SK-N-SH (cell line): ENCODE measurements around the gene JPH3. TPM values are rescaled to one million over a fixed set of nuclear protein-coding genes. Genes with fewer than 3 reads are reported as not detected.

ENCODE experiments used
- CTCF ChIA-PET: fragments of 300-600, 350-600 bp; formaldehyde crosslinking; extraction: SDS; loops from one replicate; lab custom pipeline; 2021; lab: Yijun Ruan, JAX
- POLR2A ChIA-PET: fragments of 350-600 bp; sonication (Branson Sonifier 250); formaldehyde crosslinking; extraction: SDS; loops from one replicate; lab custom pipeline; 2020; ENCODE audit warnings: antibody characterized with exemption, inconsistent platforms; lab: Yijun Ruan, JAX
- DNase-seq: peaks from one replicate; pipeline ENCODE4 v3.0.0; 2012
- H2AFZ ChIP-seq: fragments of 200-600 bp; sonication (generic); 2 replicates; pipeline ENCODE4 v1.8.1; 2016; ENCODE audit warnings: antibody characterized with exemption, mild to moderate bottlenecking, low read depth
- H3F3A ChIP-seq: fragments of 200-600 bp; sonication (generic); replicated peaks from 2 replicates; pipeline ENCODE3; 2016; ENCODE audit warnings: antibody characterized with exemption, mild to moderate bottlenecking; ENCODE audit not compliant: insufficient read depth
- H3K27ac ChIP-seq, 2 experiments: fragments of 200-500 bp in 1 of 2; fragments of 200-600 bp in 1 of 2; sonication (Bioruptor generic) in 1 of 2; sonication (generic), shearing (Covaris generic) in 1 of 2; 2 replicates each; pipeline versions ENCODE4 v1.5.1 to v1.6.1; 2014 to 2016; ENCODE audit warnings: low read depth in 2 of 2, inconsistent platforms in 1 of 2, low read length in 1 of 2, mild to moderate bottlenecking in 1 of 2, mixed read lengths in 1 of 2
- H3K27me3 ChIP-seq: fragments of 200-600 bp; sonication (generic), shearing (Covaris generic); 2 replicates; pipeline ENCODE4 v1.6.1; 2016; ENCODE audit warnings: mixed run types; ENCODE audit not compliant: insufficient read depth
- H3K36me3 ChIP-seq, 2 experiments: fragments of 200-500 bp in 1 of 2; fragments of 200-600 bp in 1 of 2; sonication (Bioruptor generic) in 1 of 2; sonication (generic) in 1 of 2; replicated peaks in 1 of 2; 2 replicates each; pipeline versions ENCODE3 to v1.5.1; 2014 to 2016; ENCODE audit warnings: low read length in 1 of 2, mild to moderate bottlenecking in 1 of 2; ENCODE audit not compliant: insufficient read depth in 2 of 2, control insufficient read depth in 1 of 2
- H3K4me1 ChIP-seq, 2 experiments: fragments of 200-500 bp in 1 of 2; fragments of 200-600 bp in 1 of 2; sonication (Bioruptor generic) in 1 of 2; sonication (generic), shearing (Covaris generic) in 1 of 2; 2 replicates each; pipeline versions ENCODE4 v1.5.1 to v1.6.1; 2014 to 2016; ENCODE audit warnings: low read depth in 1 of 2, low read length in 1 of 2, mixed run types in 1 of 2; ENCODE audit not compliant: insufficient read depth in 2 of 2, control insufficient read depth in 1 of 2
- H3K4me2 ChIP-seq: fragments of 200-600 bp; sonication (generic), shearing (Covaris generic); 2 replicates; pipeline ENCODE4 v1.6.1; 2017; ENCODE audit warnings: mixed run types
- H3K4me3 ChIP-seq, 2 experiments: fragments of 200-500 bp in 1 of 2; fragments of 200-600 bp in 1 of 2; sonication (Bioruptor generic) in 1 of 2; sonication (generic), shearing (Covaris generic) in 1 of 2; 2 replicates each; pipeline versions ENCODE4 v1.5.1 to v1.8.1; 2014 to 2016; ENCODE audit warnings: low read depth in 2 of 2, inconsistent platforms in 1 of 2, low read length in 1 of 2, mild to moderate bottlenecking in 1 of 2, mixed read lengths in 1 of 2, moderate library complexity in 1 of 2
- H3K79me2 ChIP-seq: fragments of 200-600 bp; sonication (generic); 2 replicates; pipeline ENCODE4 v1.8.1; 2017; ENCODE audit warnings: mild to moderate bottlenecking; ENCODE audit not compliant: insufficient read depth
- H3K9ac ChIP-seq: fragments of 200-600 bp; sonication (generic); 2 replicates; pipeline ENCODE4 v1.6.1; 2017; ENCODE audit warnings: mixed run types
- H3K9me2 ChIP-seq: fragments of 200-600 bp; sonication (generic); 2 replicates; pipeline ENCODE4 v1.6.1; 2017; ENCODE audit warnings: mixed run types
- H3K9me3 ChIP-seq: fragments of 200-600 bp; sonication (generic); 2 replicates; pipeline ENCODE4 v1.6.1; 2017; ENCODE audit warnings: mixed run types, mild to moderate bottlenecking, moderate library complexity
- H4K20me1 ChIP-seq: fragments of 200-600 bp; sonication (generic); 2 replicates; pipeline ENCODE4 v1.6.1; 2017; ENCODE audit warnings: mild to moderate bottlenecking, mixed run types; ENCODE audit not compliant: insufficient read depth
- EP300 ChIP-seq, 2 experiments: IDR thresholded peaks; 2 replicates each; pipeline versions ENCODE4 v1.4.0 to v1.6.1; 2012; ENCODE audit warnings: borderline replicate concordance in 1 of 2, low read depth in 1 of 2, low read length in 1 of 2
- FOSL2 ChIP-seq: IDR thresholded peaks from 2 replicates; pipeline ENCODE4 v1.4.0; 2012; ENCODE audit warnings: low read depth, mild to moderate bottlenecking, moderate library complexity, borderline replicate concordance
- JUND ChIP-seq: IDR thresholded peaks from 2 replicates; pipeline ENCODE4 v1.4.0; 2012
- NFIC ChIP-seq: IDR thresholded peaks from 2 replicates; pipeline ENCODE4 v1.4.0; 2012; ENCODE audit warnings: borderline replicate concordance
- RCOR1 ChIP-seq: fragments of 150-350 bp; IDR thresholded peaks from 2 replicates; pipeline ENCODE4 v1.6.1; 2017; ENCODE audit warnings: antibody characterized with exemption, low read length
- RXRA ChIP-seq: IDR thresholded peaks from 2 replicates; pipeline ENCODE4 v1.4.0; 2012; ENCODE audit warnings: low read depth, mild to moderate bottlenecking, borderline replicate concordance
- SIN3A ChIP-seq: IDR thresholded peaks from 2 replicates; pipeline ENCODE4 v1.6.1; 2012; ENCODE audit warnings: low read depth, mild to moderate bottlenecking, low read length, moderate library complexity, borderline replicate concordance
- TCF12 ChIP-seq: IDR thresholded peaks from 2 replicates; pipeline ENCODE4 v1.4.0; 2012
- TEAD4 ChIP-seq: IDR thresholded peaks from 2 replicates; pipeline ENCODE4 v1.4.0; 2012; ENCODE audit warnings: mild to moderate bottlenecking, borderline replicate concordance; ENCODE audit not compliant: insufficient read depth
- YY1 ChIP-seq: IDR thresholded peaks from 2 replicates; pipeline ENCODE4 v1.4.0; 2012; ENCODE audit warnings: low read depth, mild to moderate bottlenecking
- WGBS: methylation state at CpG from one replicate; pipeline ENCODE4 v1.1.6; 2017; ENCODE audit warnings: low lambda C conversion rate; 5-methylcytosine and 5-hydroxymethylcytosine counted together
- polyA plus RNA-seq, 3 experiments: library from polyadenylated mRNA; depleted of rRNA; stranded (reverse); fragments of >200 nt; gene quantifications; 2 replicates each; pipeline ENCODE4 v1.2.3, GENCODE V29; 2012
- TF ChIP-seq, protein P1 (sequence below): IDR thresholded peaks from 2 replicates; pipeline ENCODE4 v1.4.0; 2012; ENCODE audit warnings: low read depth, borderline replicate concordance
- TF ChIP-seq, protein P2 (sequence below): fragments of 150-350 bp; IDR thresholded peaks from 2 replicates; pipeline ENCODE4 v1.6.1; 2016; ENCODE audit warnings: mild to moderate bottlenecking, low read depth, low read length
- TF ChIP-seq, protein P3 (sequence below): IDR thresholded peaks from 2 replicates; pipeline ENCODE4 v1.4.0; 2012; ENCODE audit warnings: low read depth
- TF ChIP-seq, protein P4 (sequence below): fragments of 200-600 bp; sonication (generic); IDR thresholded peaks from 2 replicates; pipeline ENCODE4 v1.6.1; 2017; ENCODE audit warnings: antibody characterized with exemption, mild to moderate bottlenecking, moderate library complexity

JPH3 gene
- polyA plus RNA-seq, 1 of the 3 experiments (the other 2 are of a cell fraction) = 0.25 TPM

DNA sequence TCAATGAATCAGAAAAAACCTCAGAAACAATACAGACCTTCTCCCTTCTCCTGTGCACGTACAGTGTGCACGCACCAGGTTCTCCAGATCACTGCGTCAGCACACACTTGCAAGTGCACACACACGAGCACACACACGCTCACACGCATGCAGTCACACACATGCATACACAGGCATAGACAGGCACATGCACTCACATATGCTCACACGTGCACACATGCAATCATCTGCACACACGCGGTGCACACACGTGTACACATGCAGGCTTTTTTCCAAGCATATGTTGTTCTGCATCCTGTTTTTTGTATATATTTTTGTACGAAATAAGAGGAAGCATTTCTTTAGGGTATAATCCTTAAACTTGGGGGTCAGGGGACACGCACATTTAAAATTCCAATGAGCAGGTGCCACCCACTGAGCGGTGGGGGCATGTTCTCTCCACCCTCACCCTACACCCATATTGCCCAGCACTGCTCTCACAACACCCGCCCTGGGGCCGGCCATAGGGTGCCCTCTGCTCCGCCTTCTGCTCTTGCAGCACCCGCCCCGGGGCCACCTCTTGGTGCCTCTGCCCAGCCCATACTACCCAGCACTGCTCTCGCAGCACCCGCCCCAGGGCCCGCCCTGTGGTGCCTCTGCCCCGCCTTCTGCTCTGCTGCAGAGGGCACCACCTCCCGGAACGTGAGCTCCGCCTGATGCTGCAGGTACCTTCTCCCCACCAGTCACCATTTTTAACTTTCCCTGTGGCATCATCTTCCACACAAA lies 142.6 kb downstream of the JPH3 start:
- Histone ChIP-seq H3K27me3 (no peaks in the 10 kb centered on the region), H3K9ac (no peak overlapping the region), H3F3A (no peaks in the 10 kb centered on the region), H3K36me3 (peaks cover 13 to 56% of the 10 kb centered on the region in 2 experiments), H4K20me1 (no peaks in the 10 kb centered on the region), H3K4me1 (no peaks in the 10 kb centered on the region), H3K9me3 (no peaks in the 10 kb centered on the region), H3K4me2 (no peak overlapping the region), H3K79me2 (peaks cover 4% of the 10 kb centered on the region; the same call in 1 of the 2 replicates), H3K4me3 (no peak overlapping the region), H2AFZ (no peak overlapping the region), H3K27ac (no peak overlapping the region), H3K9me2 (no peaks in the 10 kb centered on the region)
- ChIA-PET POLR2A (no interaction called here), CTCF (interaction anchor here (0.8 kb wide), 1 partner anchor 25 kb away, joined by 3 read pairs; no protein-coding TSS in a partner anchor)
- TF ChIP-seq RXRA = no peak
- no peak for TF ChIP-seq FOSL2
- no peak for TF ChIP-seq JUND
- TF ChIP-seq, protein P1, sequence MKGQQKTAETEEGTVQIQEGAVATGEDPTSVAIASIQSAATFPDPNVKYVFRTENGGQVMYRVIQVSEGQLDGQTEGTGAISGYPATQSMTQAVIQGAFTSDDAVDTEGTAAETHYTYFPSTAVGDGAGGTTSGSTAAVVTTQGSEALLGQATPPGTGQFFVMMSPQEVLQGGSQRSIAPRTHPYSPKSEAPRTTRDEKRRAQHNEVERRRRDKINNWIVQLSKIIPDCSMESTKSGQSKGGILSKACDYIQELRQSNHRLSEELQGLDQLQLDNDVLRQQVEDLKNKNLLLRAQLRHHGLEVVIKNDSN = no peak
- TF ChIP-seq YY1 = no peak
- TF ChIP-seq NFIC = no peak
- TF ChIP-seq RCOR1 = no peak
- no peak for TF ChIP-seq SIN3A
- TF ChIP-seq TEAD4 = no peak
- TF ChIP-seq EP300 (IDR thresholded peaks at IDR 0.05; ENCODE audit: borderline replicate concordance in 1 of 2, low read depth in 1 of 2, low read length in 1 of 2) = no peak
- TF ChIP-seq, protein P2, sequence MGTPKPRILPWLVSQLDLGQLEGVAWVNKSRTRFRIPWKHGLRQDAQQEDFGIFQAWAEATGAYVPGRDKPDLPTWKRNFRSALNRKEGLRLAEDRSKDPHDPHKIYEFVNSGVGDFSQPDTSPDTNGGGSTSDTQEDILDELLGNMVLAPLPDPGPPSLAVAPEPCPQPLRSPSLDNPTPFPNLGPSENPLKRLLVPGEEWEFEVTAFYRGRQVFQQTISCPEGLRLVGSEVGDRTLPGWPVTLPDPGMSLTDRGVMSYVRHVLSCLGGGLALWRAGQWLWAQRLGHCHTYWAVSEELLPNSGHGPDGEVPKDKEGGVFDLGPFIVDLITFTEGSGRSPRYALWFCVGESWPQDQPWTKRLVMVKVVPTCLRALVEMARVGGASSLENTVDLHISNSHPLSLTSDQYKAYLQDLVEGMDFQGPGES = no peak
- TF ChIP-seq TCF12 = no peak
- TF ChIP-seq, protein P3, sequence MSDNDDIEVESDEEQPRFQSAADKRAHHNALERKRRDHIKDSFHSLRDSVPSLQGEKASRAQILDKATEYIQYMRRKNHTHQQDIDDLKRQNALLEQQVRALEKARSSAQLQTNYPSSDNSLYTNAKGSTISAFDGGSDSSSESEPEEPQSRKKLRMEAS = no peak
- TF ChIP-seq, protein P4, sequence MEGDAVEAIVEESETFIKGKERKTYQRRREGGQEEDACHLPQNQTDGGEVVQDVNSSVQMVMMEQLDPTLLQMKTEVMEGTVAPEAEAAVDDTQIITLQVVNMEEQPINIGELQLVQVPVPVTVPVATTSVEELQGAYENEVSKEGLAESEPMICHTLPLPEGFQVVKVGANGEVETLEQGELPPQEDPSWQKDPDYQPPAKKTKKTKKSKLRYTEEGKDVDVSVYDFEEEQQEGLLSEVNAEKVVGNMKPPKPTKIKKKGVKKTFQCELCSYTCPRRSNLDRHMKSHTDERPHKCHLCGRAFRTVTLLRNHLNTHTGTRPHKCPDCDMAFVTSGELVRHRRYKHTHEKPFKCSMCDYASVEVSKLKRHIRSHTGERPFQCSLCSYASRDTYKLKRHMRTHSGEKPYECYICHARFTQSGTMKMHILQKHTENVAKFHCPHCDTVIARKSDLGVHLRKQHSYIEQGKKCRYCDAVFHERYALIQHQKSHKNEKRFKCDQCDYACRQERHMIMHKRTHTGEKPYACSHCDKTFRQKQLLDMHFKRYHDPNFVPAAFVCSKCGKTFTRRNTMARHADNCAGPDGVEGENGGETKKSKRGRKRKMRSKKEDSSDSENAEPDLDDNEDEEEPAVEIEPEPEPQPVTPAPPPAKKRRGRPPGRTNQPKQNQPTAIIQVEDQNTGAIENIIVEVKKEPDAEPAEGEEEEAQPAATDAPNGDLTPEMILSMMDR = no peak
- WGBS = 95% methylated on average over 23 of the region's 25 CpGs
- DNase-seq = no peak
